ENCODE measurements around the gene NIPAL3.

GRCh38 chr1:24506691-24507381 is 91.2 kb downstream of the NIPAL3 start:
- TF ChIP-seq, protein P1, sequence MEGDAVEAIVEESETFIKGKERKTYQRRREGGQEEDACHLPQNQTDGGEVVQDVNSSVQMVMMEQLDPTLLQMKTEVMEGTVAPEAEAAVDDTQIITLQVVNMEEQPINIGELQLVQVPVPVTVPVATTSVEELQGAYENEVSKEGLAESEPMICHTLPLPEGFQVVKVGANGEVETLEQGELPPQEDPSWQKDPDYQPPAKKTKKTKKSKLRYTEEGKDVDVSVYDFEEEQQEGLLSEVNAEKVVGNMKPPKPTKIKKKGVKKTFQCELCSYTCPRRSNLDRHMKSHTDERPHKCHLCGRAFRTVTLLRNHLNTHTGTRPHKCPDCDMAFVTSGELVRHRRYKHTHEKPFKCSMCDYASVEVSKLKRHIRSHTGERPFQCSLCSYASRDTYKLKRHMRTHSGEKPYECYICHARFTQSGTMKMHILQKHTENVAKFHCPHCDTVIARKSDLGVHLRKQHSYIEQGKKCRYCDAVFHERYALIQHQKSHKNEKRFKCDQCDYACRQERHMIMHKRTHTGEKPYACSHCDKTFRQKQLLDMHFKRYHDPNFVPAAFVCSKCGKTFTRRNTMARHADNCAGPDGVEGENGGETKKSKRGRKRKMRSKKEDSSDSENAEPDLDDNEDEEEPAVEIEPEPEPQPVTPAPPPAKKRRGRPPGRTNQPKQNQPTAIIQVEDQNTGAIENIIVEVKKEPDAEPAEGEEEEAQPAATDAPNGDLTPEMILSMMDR (IDR thresholded peaks at IDR 0.05), result no peak
- TF ChIP-seq POLR2AphosphoS5 (IDR thresholded peaks at IDR 0.05) (no peak), POLR2A (IDR thresholded peaks at IDR 0.05) (no peak), EP300 (IDR thresholded peaks at IDR 0.05; ENCODE audit: low read depth) (no peak)
